ENCODE measurements around the gene ZNF678. TPM values are rescaled to one million over a fixed set of nuclear protein-coding genes. Genes with fewer than 3 reads are reported as not detected.
A peak's percentile ranks its signal among the peaks of the same experiment; 100 is the strongest.

ZNF678 gene
- total and polyA plus RNA-seq, 2 of the 4 experiments (the other 2 are of a cell fraction) = 1.3 to 4.8 TPM

- Histone ChIP-seq H2AK9ac (replicated peaks; ENCODE audit: low read depth, low read length, poor library complexity) (peak overlapping the region; percentile 44), H3K27me3 (ENCODE audit: control insufficient read depth, insufficient read depth, low read length) (no peaks in the 10 kb centered on the region), H3K9me3 (ENCODE audit: control insufficient read depth, insufficient read depth, low read length) (peaks cover 2% of the 10 kb centered on the region; the same call in 1 of the 2 replicates), H3K4me2 (ENCODE audit: low read depth, low read length) (peak overlapping the region; percentile 66), H3K79me1 (ENCODE audit: low read depth in 1 of 2, low read length in 2 of 2) (peaks cover 0 to 7% of the 10 kb centered on the region in 2 experiments; a peak in 1 of 4 replicates), H3K56ac (ENCODE audit: extremely low read depth, insufficient read depth, low read length) (0 out of 2 replicates have a peak overlapping the region, but pooled peaks have one; percentile 0), H3K4me1 (ENCODE audit: control insufficient read depth, insufficient read depth, low read length) (peaks cover 2% of the 10 kb centered on the region; the same call in 1 of the 2 replicates), H4K5ac (ENCODE audit: low read depth, low read length) (0 out of 2 replicates have a peak overlapping the region, but pooled peaks have one; percentile 37), H3K4ac (ENCODE audit: low read depth, low read length) (no peak overlapping the region), H2BK15ac (ENCODE audit: low read depth, low read length) (no peak overlapping the region), H2AK5ac (ENCODE audit: low read depth, low read length) (no peak overlapping the region), H3K9me1 (ENCODE audit: insufficient read depth, low read length) (peaks cover 2% of the 10 kb centered on the region; the same call in 1 of the 2 replicates), H3K36me3 (ENCODE audit: control insufficient read depth, insufficient read depth, low read length) (no peaks in the 10 kb centered on the region), H4K20me1 (ENCODE audit: insufficient read depth, low read length) (no peaks in the 10 kb centered on the region), H3K27ac (ENCODE audit: insufficient read depth, low read length) (no peak overlapping the region; the same call in 1 of the 2 replicates), H2AFZ (replicated peaks; ENCODE audit: low read length, poor library complexity) (peak overlapping the region; percentile 97), H3K18ac (ENCODE audit: low read depth, low read length) (no peak overlapping the region), H4K91ac (ENCODE audit: insufficient read depth, low read depth, low read length) (no peak overlapping the region), H3K23ac (ENCODE audit: low read depth, low read length) (no peak overlapping the region), H4K8ac (ENCODE audit: low read depth in 2 of 2, low read length in 2 of 2) (peak overlapping the region; percentile 82 to 97; a peak in 2 of 4 replicates), H3K14ac (replicated peaks; ENCODE audit: low read depth, low read length) (no peak overlapping the region), H2BK5ac (ENCODE audit: low read depth, low read length, poor library complexity, severe bottlenecking) (no peak overlapping the region), H2BK20ac (ENCODE audit: low read depth, low read length) (no peak overlapping the region), H3K4me3 (ENCODE audit: insufficient read depth, low read depth, low read length) (peak overlapping the region; percentile 60), H2BK120ac (ENCODE audit: low read depth, low read length) (no peak overlapping the region), H3K9ac (ENCODE audit: low read depth, low read length) (peak overlapping the region; percentile 71)
- ATAC-seq (ENCODE audit: low read depth) = peak; percentile 15
- DNase-seq = no peak
- no peak for TF ChIP-seq CEBPB (IDR thresholded peaks at IDR 0.05; ENCODE audit: low read depth, low read length)
- TF ChIP-seq CTCF (conservative IDR thresholded peaks at IDR 0.05; ENCODE audit: low read depth, low read length) = no peak
- TF ChIP-seq SMC3 (IDR thresholded peaks at IDR 0.05; ENCODE audit: low read depth, low read length) = no peak
- no peak for TF ChIP-seq USF2 (IDR thresholded peaks at IDR 0.05; ENCODE audit: low read depth, low read length)
- TF ChIP-seq MXI1 (IDR thresholded peaks at IDR 0.05; ENCODE audit: borderline replicate concordance, low read depth, low read length) = no peak
- TF ChIP-seq NFE2L2 (IDR thresholded peaks at IDR 0.05; ENCODE audit: low read depth, low read length) = no peak
- TF ChIP-seq CHD1 (IDR thresholded peaks at IDR 0.05; ENCODE audit: low read depth, low read length) = no peak
- no peak for TF ChIP-seq MAZ (IDR thresholded peaks at IDR 0.05; ENCODE audit: borderline replicate concordance, low read depth, low read length)
- TF ChIP-seq RFX5 (IDR thresholded peaks at IDR 0.05; ENCODE audit: low read depth, low read length) = no peak
- no peak for TF ChIP-seq FOS (IDR thresholded peaks at IDR 0.05; ENCODE audit: low read depth, low read length)
- TF ChIP-seq ELK1 (IDR thresholded peaks at IDR 0.05; ENCODE audit: borderline replicate concordance, low read depth, low read length) = no peak
- no peak for TF ChIP-seq RAD21 (IDR thresholded peaks at IDR 0.05; ENCODE audit: low read length)
- no peak for TF ChIP-seq RCOR1 (IDR thresholded peaks at IDR 0.05; ENCODE audit: insufficient replicate concordance, low read length)
- no peak for TF ChIP-seq POLR2A (IDR thresholded peaks at IDR 0.05; ENCODE audit: low read depth, low read length)
- TF ChIP-seq BHLHE40 (IDR thresholded peaks at IDR 0.05; ENCODE audit: low read depth, low read length) = no peak
- TF ChIP-seq MAFK (IDR thresholded peaks at IDR 0.05; ENCODE audit: low read depth, low read length) = no peak
- in situ Hi-C loops (cut with MboI; ENCODE audit: low sequenced_read_pairs) (no loop called here), dilution Hi-C loops (cut with HindIII; ENCODE audit: low sequenced_read_pairs, unreplicated experiment) (no loop called here), intact Hi-C loops (cut with micrococcal nuclease) (loop anchor here (10.0 kb wide), 1 partner anchor 403 kb away; the partner anchor contains the start of gene WNT9A)
- no TSS peak for BruUV-seq (replicated peaks)
- WGBS, 2 experiments (ENCODE audit: extremely low coverage in 2 of 2, insufficient read length in 1 of 2) = 23% methylated on average over 21 of the region's 32 CpGs; no CpG with 5 or more reads in 1 of the 2 experiments
- CTCF ChIA-PET = no interaction called here
- POLR2A ChIA-PET (ENCODE audit: unreplicated experiment) = no interaction called here
Measured at GRCh38 chr1:227541796-227542152, 21.6 kb upstream of the ZNF678 start.
